DOHH2 (cell line): ENCODE data around the gene LYPD6B.

ENCODE experiments used
- H3F3A ChIP-seq: fragments of 200-600 bp; sonication (generic), shearing (Covaris generic); 2 replicates; pipeline ENCODE4 v1.6.0; 2016; ENCODE audit warnings: antibody characterized with exemption, mild to moderate bottlenecking; ENCODE audit not compliant: control insufficient read depth, insufficient read depth
- H3K27ac ChIP-seq: fragments of 200-600 bp; sonication (generic); 2 replicates; pipeline ENCODE4 v1.5.1; 2014; ENCODE audit warnings: low read depth, mild to moderate bottlenecking, low read length, moderate library complexity
- H3K27me3 ChIP-seq: fragments of 200-600 bp; sonication (generic); 2 replicates; pipeline ENCODE4 v1.6.1; 2014; ENCODE audit warnings: mild to moderate bottlenecking, low read length, mixed read lengths; ENCODE audit not compliant: control insufficient read depth
- H3K36me3 ChIP-seq: fragments of 200-600 bp; sonication (generic); 2 replicates; pipeline ENCODE4 v1.6.1; 2014; ENCODE audit warnings: mild to moderate bottlenecking, low read length, moderate library complexity, mixed read lengths; ENCODE audit not compliant: control insufficient read depth
- H3K4me1 ChIP-seq: fragments of 200-600 bp; sonication (generic); 2 replicates; pipeline ENCODE4 v1.6.1; 2014; ENCODE audit warnings: mild to moderate bottlenecking, low read length, mixed read lengths; ENCODE audit not compliant: control insufficient read depth
- H3K4me2 ChIP-seq: fragments of 200-600 bp; sonication (generic); 2 replicates; pipeline ENCODE4 v1.6.0; 2014; ENCODE audit warnings: mild to moderate bottlenecking, low read length, moderate library complexity
- H3K4me3 ChIP-seq: fragments of 200-600 bp; sonication (generic); 2 replicates; pipeline ENCODE4 v1.5.1; 2014; ENCODE audit warnings: mild to moderate bottlenecking, low read length, mixed read lengths
- H3K79me2 ChIP-seq: fragments of 200-600 bp; sonication (generic); 2 replicates; pipeline ENCODE4 v1.6.1; 2014; ENCODE audit warnings: mild to moderate bottlenecking, low read length, mixed read lengths; ENCODE audit not compliant: control insufficient read depth
- H3K9me2 ChIP-seq: fragments of 200-600 bp; sonication (generic); replicated peaks from 2 replicates; pipeline ENCODE4 v1.6.1; 2014; ENCODE audit warnings: mild to moderate bottlenecking, low read length, mixed read lengths; ENCODE audit not compliant: control insufficient read depth
- H3K9me3 ChIP-seq: fragments of 200-600 bp; sonication (generic); 2 replicates; pipeline ENCODE4 v1.6.1; 2014; ENCODE audit warnings: antibody characterized with exemption, low read length, mixed read lengths; ENCODE audit not compliant: control insufficient read depth, insufficient read depth
- H4K20me1 ChIP-seq: fragments of 200-600 bp; sonication (generic); 2 replicates; pipeline ENCODE4 v1.6.0; 2014; ENCODE audit warnings: low read depth, mild to moderate bottlenecking, antibody characterized with exemption, low read length, moderate library complexity; ENCODE audit not compliant: control insufficient read depth, insufficient read depth
- EZH2phosphoT487 ChIP-seq: fragments of 200-600 bp; sonication (generic); IDR thresholded peaks from 2 replicates; pipeline ENCODE4 v1.6.1; 2017; ENCODE audit warnings: borderline replicate concordance, mild to moderate bottlenecking, antibody characterized with exemption, low read length, moderate library complexity, mixed read lengths
- TF ChIP-seq, protein P1 (sequence below): fragments of 200-600 bp; sonication (generic); IDR thresholded peaks from one replicate; pipeline ENCODE4 v1.5.1; 2014; ENCODE audit warnings: antibody characterized with exemption, mild to moderate bottlenecking, low read depth, low read length; ENCODE audit not compliant: poor library complexity, severe bottlenecking

The LYPD6B gene

DNA sequence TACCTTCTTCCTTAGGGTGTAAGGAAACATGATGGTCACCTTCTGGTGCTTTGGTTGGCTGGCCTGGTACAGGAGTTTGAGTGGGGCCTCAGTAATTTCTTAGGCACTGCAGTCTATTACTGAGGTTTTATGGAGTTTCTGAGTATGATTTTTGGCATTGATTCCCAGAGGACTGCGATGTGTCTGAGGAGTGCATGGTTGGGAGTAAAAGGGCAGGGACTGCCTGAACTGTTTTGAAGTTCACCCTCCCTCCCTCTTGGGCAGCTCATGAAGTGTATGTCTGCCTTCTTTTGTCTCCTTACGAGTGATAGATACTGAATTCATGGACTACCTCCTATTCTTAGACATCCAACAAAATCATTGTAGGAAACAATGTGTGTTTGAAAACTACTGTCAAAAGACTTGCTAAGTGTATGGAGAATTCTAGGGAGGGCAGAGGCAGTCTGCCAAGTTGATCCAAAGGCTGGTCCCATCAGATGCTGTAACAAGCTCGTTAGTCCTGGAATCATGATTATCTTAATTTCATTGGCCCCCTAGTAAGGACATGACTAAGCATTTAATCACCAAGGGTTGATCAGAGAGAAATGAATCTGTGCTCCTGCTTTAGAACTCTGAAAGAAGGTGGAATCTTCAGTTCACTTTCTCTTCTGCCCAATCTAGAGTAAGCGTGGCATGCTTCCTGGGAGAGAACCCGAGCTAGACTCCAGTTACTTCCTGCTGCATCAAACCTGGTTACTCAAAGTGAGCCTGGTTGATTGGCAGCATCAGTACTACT, 26.5 kb downstream of the LYPD6B start:
- peaks cover 6% of the 10 kb centered on the region for H3K4me1 ChIP-seq
- no peaks in the 10 kb centered on the region for H3K9me3 ChIP-seq
- no peaks in the 10 kb centered on the region for H3F3A ChIP-seq
- TF ChIP-seq, protein P1, sequence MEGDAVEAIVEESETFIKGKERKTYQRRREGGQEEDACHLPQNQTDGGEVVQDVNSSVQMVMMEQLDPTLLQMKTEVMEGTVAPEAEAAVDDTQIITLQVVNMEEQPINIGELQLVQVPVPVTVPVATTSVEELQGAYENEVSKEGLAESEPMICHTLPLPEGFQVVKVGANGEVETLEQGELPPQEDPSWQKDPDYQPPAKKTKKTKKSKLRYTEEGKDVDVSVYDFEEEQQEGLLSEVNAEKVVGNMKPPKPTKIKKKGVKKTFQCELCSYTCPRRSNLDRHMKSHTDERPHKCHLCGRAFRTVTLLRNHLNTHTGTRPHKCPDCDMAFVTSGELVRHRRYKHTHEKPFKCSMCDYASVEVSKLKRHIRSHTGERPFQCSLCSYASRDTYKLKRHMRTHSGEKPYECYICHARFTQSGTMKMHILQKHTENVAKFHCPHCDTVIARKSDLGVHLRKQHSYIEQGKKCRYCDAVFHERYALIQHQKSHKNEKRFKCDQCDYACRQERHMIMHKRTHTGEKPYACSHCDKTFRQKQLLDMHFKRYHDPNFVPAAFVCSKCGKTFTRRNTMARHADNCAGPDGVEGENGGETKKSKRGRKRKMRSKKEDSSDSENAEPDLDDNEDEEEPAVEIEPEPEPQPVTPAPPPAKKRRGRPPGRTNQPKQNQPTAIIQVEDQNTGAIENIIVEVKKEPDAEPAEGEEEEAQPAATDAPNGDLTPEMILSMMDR = no peak
- no peak for TF ChIP-seq EZH2phosphoT487
- no peaks in the 10 kb centered on the region for H3K36me3 ChIP-seq
- H4K20me1 ChIP-seq = no peaks in the 10 kb centered on the region
- H3K4me2 ChIP-seq = no peak overlapping the region
- peaks cover 35% of the 10 kb centered on the region for H3K79me2 ChIP-seq
- no peak overlapping the region for H3K4me3 ChIP-seq
- no peaks in the 10 kb centered on the region for H3K9me2 ChIP-seq
- H3K27me3 ChIP-seq = no peaks in the 10 kb centered on the region
- H3K27ac ChIP-seq = no peak overlapping the region

DNA sequence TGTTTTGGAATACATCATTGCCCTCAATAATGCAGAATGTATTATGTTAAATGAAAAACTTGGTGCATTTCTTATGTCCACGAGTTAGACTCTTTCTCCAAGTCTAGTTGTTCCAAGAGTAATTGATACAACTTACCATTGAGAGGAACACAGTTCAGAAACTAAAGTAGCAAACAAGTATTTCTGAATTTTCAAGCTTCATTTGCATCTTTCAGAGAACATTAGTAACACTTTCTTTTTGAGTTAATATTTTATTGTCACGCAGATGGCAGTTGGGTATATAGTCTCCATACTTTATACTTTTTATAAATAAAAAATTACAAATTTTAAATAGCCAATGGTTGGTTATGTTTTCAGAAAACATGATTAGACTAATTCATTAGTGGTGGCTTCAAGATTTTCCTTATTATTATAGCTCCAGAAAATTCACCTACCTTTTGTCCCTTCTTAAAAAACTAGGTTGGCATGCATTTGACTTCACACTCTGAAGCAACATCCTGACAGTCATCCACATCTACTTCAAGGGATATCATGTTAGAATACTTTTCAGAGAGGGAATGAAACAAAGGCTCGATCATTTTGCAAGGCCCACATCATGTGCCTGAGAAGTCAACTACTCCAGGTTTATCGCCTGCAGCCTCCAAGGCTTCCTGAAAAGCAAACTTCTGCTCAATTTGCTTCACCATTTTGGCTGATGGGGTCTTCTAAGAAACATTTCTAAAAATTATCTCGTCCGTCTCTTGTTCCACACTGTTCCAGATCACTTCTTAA, 29.9 kb downstream of the LYPD6B start:
- Histone ChIP-seq H3K9me2 (no peaks in the 10 kb centered on the region), H3K4me2 (no peak overlapping the region), H3K4me3 (no peak overlapping the region), H3K4me1 (no peaks in the 10 kb centered on the region), H3K79me2 (peaks cover 43% of the 10 kb centered on the region), H3F3A (no peaks in the 10 kb centered on the region), H3K9me3 (no peaks in the 10 kb centered on the region), H3K27me3 (no peaks in the 10 kb centered on the region), H3K36me3 (no peaks in the 10 kb centered on the region), H3K27ac (no peak overlapping the region), H4K20me1 (no peaks in the 10 kb centered on the region)
- TF ChIP-seq EZH2phosphoT487 = no peak
- TF ChIP-seq, protein P1 = no peak

DNA sequence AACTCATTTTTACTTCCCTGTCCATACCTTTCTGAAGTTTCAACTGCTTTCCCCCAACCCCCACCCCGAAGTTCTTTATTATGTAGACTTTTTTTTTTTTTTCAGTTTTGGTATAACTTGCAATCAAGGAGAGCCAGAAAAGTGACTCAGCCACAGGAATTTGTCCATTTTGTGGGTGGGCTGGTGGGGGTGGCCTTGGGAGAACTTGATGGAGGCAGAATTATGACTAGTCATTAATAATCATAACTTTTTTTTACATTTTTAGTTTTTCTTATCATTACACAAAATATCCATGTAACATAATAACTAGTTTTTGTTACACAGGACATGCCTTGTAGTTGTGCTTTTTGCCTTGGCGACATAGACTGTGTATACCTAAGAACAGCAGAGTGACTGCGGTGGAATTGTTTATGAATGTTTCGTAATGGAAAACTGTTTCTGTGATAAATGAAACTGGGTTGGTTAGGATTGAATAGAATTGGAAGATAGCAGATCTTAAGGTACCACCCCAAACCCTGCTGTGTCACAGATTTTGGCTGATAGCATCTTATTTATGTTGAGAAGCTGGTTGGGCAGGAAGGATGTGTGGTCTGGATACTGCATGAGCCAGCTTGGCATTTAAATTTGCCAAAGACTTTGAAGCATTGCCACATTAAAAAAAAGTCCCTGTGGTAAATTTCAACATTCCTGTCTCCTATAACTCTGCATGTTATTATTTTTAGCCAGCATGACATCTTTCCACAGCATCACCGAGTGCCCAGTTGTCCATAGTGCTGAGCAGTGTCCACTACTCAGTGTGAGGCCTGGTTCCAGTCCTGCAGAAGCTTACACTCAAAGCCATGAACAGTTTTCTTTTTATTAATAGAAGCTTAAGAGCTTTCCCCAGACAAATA, 30.7 kb downstream of the LYPD6B start:
- no peaks in the 10 kb centered on the region for H3K27me3 ChIP-seq
- peaks cover 44% of the 10 kb centered on the region for H3K79me2 ChIP-seq
- H3K9me3 ChIP-seq = no peaks in the 10 kb centered on the region
- no peaks in the 10 kb centered on the region for H3F3A ChIP-seq
- H3K4me1 ChIP-seq = no peaks in the 10 kb centered on the region
- no peak overlapping the region for H3K4me3 ChIP-seq
- no peak overlapping the region for H3K4me2 ChIP-seq
- H3K27ac ChIP-seq = no peak overlapping the region
- H4K20me1 ChIP-seq = no peaks in the 10 kb centered on the region
- H3K36me3 ChIP-seq = no peaks in the 10 kb centered on the region
- no peak for TF ChIP-seq EZH2phosphoT487
- TF ChIP-seq, protein P1 = no peak
- no peaks in the 10 kb centered on the region for H3K9me2 ChIP-seq
